ENCODE results near the gene MCAM.
A peak's percentile ranks its signal among the peaks of the same experiment; 100 is the strongest.

The MCAM gene

GRCh38 chr11:119338965-119339588 lies 22.1 kb upstream of the MCAM start:
- TF ChIP-seq POLR2AphosphoS5 (IDR thresholded peaks at IDR 0.05; ENCODE audit: low read depth, low read length), result no peak
- no peak for TF ChIP-seq REST (IDR thresholded peaks at IDR 0.05; ENCODE audit: insufficient read depth in 1 of 2, low read depth in 2 of 2, low read length in 2 of 2)
- TF ChIP-seq SIN3A (IDR thresholded peaks at IDR 0.05; ENCODE audit: borderline replicate concordance, insufficient read depth, low read length), result no peak
- no peak for TF ChIP-seq FOXP2 (optimal IDR thresholded peaks at IDR 0.05; ENCODE audit: borderline replicate concordance, extremely low read depth, extremely low read length, insufficient read depth)
- TF ChIP-seq TAF1 (IDR thresholded peaks at IDR 0.05; ENCODE audit: borderline replicate concordance, insufficient read depth, low read length), result no peak

DNA sequence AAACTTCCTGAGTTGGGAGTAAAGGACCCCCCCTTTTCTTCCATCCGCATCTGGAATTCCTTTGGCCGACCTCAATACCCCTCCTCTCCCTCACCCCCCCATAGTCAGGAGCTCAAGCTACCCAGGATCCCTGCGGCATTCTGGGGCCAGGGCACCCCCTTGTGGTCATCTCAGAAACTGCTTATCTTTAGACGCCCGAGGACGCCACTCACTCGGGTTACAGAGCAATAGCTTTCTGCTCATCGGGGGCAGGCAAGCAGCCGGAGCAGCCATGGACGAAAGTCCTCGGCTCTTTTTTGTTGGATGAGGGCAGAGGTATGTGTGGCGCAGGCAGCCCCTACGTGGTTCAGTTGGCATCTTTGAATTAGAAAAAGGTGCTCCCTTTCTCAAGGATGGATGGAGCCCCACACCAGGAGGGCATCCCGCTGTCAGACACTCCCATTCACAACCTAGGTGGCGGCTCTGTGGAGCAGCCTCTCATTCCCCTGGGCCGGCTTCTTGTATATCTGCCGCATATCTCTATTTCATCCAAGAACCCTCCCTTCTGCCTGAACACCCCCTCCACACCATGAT lies 21.5 kb upstream of the MCAM start:
- TF ChIP-seq REST (IDR thresholded peaks at IDR 0.05; ENCODE audit: insufficient read depth in 1 of 2, low read depth in 2 of 2, low read length in 2 of 2), result no peak
- no peak for TF ChIP-seq POLR2AphosphoS5 (IDR thresholded peaks at IDR 0.05; ENCODE audit: low read depth, low read length)
- no peak for TF ChIP-seq FOXP2 (optimal IDR thresholded peaks at IDR 0.05; ENCODE audit: borderline replicate concordance, extremely low read depth, extremely low read length, insufficient read depth)
- no peak for TF ChIP-seq SIN3A (IDR thresholded peaks at IDR 0.05; ENCODE audit: borderline replicate concordance, insufficient read depth, low read length)
- no peak for TF ChIP-seq TAF1 (IDR thresholded peaks at IDR 0.05; ENCODE audit: borderline replicate concordance, insufficient read depth, low read length)

DNA sequence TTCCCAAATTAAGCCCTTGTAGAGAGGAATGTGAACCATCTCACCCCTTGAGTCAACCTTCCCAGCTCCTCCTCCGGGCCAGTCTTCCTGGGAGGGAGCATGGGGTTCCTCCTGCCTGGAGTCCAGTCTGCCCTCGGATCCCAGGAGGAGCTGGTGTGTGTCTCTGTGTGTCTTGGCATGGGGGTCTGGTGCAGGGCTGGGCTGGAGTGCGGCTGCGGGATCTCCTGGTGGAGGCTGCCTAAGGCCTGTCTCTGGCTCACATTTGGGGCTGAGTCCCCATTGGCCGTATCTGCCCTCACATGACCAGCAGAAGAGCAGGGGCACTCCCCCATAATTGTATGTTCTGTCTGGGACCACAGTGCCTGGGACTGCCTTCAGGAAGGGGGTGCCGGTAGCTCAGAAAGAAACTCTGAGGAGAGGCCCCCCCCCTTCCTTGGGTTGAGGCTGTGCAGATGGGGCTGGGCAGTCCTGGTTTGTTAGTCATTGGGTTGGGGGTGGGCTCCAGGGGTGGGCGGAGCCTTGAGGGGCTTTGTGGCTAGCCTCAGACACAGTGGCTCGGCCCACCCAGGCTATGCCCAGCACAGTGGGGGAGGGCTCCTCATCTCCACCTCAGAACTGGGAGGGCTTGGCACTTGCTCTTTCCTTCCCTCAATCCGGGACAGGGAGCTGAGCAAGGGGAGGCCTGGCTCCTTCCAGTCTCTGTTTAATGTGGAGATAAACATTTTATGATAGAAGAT lies 20.8 kb upstream of the MCAM start:
- TF ChIP-seq POLR2AphosphoS5 (IDR thresholded peaks at IDR 0.05; ENCODE audit: low read depth, low read length) (0 out of 2 replicates have a peak, but pooled peaks have one; percentile 12), SIN3A (IDR thresholded peaks at IDR 0.05; ENCODE audit: borderline replicate concordance, insufficient read depth, low read length) (no peak)

DNA sequence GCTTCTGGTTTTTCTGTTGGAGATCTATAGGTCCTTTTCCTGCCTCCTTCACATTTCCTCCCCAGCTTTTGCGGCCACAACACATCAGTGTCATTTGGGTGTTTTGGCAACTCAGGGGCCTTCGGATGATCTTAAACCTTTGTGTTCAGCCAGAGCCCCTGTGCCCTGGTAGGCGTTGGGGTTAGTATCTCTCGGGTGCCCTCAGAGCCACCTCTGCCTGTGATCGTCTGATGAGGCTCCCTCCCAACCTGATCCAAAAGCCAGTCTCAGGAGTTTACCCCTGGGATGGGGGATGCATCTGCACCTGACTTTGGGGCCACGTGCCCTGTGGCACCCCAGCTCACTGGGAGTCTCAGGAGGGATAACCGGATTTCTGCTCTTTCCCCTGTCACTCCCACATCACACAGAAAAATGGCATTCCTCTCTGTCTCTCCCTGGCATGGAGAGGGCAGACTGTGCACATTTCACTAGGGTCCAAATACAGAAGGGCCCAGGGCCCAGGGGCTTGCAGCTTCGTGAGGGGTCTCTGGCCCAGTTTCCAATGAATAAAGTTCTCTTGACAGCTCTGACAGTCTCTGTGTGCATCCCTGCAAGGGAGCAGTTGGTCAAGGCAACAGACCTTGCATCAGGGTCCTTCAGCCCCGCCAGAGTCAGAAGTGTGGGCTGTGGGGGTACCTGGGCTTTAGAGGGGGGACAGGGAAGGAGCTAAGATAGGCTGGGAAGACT lies 20.0 kb upstream of the MCAM start:
- TF ChIP-seq SIN3A (IDR thresholded peaks at IDR 0.05; ENCODE audit: borderline replicate concordance, insufficient read depth, low read length) (no peak), REST (IDR thresholded peaks at IDR 0.05; ENCODE audit: insufficient read depth in 1 of 2, low read depth in 2 of 2, low read length in 2 of 2) (no peak)

GRCh38 chr11:119335655-119336543 lies 19.0 kb upstream of the MCAM start:
- no peak for TF ChIP-seq FOXP2 (optimal IDR thresholded peaks at IDR 0.05; ENCODE audit: borderline replicate concordance, extremely low read depth, extremely low read length, insufficient read depth)
- no peak for TF ChIP-seq TAF1 (IDR thresholded peaks at IDR 0.05; ENCODE audit: borderline replicate concordance, insufficient read depth, low read length)
- no peak for TF ChIP-seq SIN3A (IDR thresholded peaks at IDR 0.05; ENCODE audit: borderline replicate concordance, insufficient read depth, low read length)
- TF ChIP-seq POLR2AphosphoS5 (IDR thresholded peaks at IDR 0.05; ENCODE audit: low read depth, low read length), result no peak
- no peak for TF ChIP-seq REST (IDR thresholded peaks at IDR 0.05; ENCODE audit: insufficient read depth in 1 of 2, low read depth in 2 of 2, low read length in 2 of 2)

Measured in PFSK-1 (cell line).